Stimulated activated CD8-positive, alpha-beta memory T cell treated with anti-CD3 and anti-CD28 coated beads, Interleukin-7, amount 100 ng/mL, for 1 hour (primary cell): ENCODE measurements around the gene INIP.
"Not testable (repeated sequence)": the region's sequence is repeated elsewhere in the genome, so short reads cannot be mapped to it uniquely, and the experiment has no call there.

Experiments used
- DNase-seq, 2 donors: peaks; one replicate each; pipeline ENCODE4 v3.0.0-alpha.2; 2020; ENCODE audit warnings: low read depth in 2 of 2

INIP gene

DNA sequence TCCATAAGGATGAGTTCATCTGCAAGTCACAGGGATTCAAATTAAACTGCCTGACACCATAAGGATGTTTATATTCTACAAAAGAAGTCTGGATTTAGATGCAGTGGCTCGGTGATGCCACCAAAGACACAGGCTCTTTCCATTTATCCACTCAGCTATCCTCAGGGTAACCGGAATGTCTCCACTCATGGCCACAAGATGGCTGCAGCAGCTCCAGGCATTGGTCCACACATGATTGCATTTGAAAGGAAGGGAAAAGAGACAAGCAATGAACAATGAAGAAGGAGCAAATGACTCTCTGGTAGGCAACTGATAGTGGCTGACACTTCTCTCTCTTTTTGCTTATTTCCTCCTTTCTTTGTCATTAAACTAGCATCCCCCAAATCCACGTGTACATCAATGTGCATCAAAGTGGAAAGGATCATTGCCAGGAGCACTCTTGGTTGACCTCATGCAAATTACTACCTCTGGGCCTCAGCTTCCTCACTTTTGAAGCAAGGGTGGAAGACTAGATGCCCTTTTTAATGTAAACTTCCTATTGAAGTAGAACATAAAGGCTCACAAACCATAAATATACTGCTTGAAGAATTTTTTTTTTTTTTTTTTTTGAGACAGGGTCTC, 25.4 kb upstream of the INIP start:
- DNase-seq, result no peak

DNA sequence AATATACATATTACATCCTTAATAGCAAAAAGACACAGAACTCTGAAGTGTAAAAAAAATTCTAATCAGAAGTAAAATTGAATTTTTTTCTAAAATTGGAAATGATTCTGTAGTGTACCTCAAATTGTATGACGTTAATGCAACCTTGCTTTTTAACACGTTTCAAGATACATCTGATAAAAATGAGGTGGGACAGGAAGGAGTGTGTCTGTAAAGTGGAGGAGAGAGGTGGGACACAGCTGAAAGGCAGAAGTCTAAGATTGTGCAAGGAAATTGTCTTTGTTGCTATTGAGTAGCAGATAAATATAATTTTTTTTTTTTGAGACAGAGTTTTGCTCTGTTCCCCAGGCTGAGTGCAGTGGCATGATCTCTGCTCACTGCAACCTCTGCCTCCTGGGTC, 17.0 kb upstream of the INIP start:
- DNase-seq, result no peak

DNA sequence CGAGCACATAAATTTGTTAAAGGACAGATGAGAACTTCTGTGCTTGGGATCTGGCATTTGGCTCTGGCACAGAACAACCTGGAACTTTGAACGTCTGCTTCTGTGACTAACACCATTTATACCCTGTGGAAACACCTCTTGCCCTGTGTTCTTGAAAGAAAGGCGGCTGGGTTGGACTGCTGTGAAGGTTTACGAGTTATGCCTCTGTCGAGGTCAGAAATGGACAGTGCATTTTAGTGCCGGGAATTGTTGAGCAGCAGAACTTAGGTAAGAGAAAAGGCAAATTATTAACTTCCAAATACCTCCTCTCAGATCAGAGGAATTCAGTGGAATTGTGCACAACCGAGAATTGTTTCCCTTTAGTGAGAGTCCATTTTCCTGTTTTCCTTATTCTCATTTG, 14.1 kb upstream of the INIP start:
- no peak for DNase-seq

DNA sequence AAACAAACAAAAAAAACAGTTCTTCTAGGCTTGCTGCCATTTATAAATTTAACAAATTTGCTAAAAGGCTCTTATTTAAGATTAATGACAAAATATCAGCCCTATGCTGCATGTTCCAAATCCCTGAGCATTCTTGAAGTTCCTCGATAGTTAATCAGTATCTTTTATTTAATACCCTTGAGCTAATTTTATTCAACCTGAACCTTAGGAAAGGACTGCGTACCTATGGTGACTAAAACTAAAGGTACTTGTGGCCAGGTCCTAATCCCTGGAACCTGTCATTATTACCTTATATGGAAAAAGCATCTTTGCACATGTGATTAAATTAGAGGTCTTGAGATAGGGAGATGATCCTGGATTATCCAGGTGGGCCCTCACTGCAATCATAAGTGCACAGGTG, 10.5 kb upstream of the INIP start:
- DNase-seq, result no peak

DNA sequence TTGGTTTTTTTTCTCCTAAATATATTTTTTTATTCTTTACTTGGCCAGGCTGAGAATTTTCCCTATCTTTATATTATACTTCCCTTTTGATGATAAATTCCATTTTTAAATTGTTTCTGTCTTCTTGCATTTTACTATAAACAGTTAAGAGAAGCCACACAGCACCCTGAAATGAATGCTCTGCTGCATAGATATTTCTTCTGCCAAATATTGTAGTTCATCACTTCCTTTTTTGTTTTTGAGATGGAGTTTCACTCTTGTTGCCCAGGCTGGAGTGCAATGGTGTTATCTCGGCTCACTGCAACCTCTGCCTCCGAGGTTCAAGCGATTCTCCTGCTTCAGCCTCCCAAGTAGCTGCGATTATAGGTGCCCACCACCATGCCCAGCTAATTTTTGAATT, 8.5 kb upstream of the INIP start:
- no peak for DNase-seq

DNA sequence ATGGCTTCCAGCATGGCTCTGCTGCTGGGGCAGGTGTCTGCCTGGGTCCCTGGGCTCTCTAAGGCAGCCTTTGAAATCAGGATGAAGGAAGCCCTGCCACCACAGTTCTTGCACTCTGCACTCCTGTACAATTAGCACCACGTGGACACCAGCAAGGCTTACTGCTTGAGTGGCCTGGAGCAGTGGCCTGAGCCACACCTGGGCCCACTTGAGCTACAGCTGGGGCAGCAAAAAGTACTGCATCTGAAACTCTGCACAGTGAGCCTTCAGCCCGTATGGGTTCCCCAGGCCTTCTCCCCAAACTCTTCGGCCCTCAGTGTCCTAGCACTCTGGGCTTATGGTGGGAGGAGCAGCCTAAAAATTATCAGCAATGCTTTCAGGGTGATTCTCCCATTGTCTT, 8.0 kb upstream of the INIP start:
- DNase-seq, result no peak

DNA sequence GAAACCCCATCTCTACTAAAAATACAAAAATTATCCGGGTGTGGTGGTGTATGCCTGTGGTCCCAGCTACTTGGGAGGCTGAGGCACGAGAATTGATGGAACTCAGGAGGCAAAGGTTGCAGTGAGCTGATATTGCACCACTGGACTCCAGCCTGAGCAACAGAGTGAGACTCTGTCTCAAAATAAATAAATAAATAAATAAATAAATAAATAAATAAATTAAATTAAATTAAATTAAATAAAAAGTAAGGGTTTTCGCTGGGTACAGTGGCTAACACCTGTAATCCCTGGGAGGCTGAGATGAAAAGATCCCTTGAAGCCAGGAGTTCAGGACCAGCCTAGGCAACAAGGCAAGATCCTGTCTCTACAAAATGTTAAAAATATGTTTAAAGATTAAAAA, 4.8 kb upstream of the INIP start:
- not testable (repeated sequence) for DNase-seq

DNA sequence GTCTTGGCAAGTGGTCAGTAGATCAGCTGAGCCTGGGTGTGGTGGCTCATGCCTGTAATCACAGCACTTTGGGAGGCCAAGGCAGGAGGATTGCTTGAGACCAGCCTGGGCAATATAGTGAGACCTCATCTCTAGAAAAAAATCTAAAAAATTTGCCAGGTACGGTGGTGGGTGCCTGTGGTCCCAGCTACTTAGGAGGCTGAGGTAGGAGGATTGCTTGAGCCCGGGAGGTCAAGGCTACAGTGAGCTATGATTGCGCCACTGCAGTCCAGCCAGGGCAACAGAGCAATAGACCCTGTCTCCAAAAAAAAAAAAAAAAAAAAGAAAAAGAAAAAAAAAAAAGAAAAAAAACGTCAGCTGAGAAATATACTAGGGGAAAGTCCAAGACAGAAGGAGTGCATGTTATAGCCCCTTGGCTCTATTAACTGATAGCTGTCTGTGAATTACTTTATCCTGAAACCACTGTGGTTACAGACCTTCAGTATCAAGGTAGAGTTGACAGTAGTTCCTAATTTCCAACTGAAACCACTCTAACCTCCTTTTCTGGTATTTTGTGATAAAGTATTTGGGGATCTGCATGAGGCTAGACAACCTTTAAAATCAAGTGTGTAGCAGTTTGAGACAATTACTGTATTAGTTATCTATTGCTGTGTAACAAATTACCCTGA, 2.3 kb upstream of the INIP start:
- DNase-seq, result no peak

DNA sequence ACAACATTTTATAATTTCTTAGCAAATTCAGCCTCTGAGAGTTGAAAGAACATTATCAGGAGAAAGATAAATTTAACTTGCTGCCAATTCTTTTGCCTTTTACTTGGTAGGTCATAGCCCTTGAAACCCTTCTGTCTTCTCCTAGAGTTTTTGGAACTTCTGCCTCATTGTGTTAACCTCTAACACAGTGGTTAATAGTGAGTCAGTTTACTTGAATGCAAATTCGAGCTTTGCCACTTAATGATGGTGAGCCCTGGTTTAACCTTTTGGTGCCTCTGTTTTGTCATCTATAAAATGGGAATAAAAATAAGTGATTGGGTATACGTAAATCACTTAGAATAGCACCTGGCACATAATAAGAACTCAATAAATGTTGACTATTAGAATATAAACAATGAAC, 1.8 kb upstream of the INIP start:
- no peak for DNase-seq

DNA sequence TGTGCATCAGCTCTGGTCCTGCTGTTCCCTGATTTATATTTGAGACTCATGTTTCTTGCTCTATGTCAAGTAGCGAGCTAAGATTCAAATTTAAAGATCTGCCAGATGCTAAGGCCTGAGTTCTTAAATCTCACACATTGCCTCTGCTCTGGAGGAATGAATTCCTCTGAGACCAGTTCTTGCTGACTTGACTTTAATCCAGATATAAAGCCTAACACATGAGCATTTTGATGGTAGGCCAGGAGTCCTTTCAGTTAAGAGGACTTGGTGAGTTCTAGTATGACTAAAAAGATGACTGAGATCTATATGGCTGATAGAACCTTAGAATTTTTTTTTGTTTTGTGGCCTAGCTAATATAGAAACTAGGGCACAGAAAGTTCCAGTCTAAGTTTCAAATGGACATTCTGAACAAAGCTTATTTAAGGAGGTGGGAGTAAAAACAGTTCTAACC, 1.3 kb upstream of the INIP start:
- DNase-seq, result no peak

DNA sequence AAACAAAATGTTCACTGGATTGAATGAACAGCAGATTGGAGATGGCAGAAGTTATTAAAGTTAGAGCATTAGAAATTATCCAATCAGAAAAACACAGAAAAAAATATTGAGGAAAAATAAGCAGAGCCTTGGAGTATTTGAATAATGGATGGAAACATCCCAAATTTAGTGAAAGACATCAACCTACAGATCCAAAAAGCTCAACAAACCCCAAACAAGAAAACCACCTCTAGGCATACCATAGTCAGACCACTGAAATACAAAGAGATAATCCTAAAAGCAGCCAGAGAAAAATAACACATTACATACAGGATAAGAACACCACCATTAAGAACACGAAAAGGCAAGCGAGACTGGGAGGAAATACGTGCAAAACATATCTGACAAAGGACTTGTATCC, 5.2 kb downstream of the INIP start:
- DNase-seq, result no peak

DNA sequence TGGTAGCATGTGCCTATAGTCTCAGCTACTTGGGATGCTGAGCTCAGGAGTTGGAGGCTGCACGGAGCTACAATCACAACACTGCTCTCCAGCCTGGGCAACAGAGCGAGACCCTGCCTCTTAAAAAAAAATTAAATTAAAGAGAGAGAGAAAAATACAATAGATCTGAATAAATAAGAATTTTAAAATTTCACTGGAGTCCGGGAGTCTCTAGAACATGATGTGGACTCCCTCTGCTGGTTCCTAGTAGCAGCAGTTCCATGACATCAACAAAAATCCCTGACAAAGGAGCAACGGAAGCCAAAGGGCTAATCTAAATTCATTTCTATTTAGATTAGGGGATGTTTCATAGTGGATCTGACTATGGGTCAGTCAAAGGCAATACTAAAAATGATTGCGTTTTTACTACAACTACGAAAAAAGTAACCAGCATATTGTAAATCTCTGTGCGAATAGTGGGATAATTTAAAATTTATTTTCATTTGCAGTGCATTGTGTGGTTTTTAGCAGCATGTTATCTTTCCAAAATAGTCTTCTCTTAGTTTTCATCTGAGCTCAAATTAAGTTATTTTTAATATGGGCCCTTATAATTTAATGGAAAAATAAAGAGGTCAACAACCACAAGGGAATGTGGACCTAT, 6.7 kb downstream of the INIP start:
- no peak for DNase-seq

DNA sequence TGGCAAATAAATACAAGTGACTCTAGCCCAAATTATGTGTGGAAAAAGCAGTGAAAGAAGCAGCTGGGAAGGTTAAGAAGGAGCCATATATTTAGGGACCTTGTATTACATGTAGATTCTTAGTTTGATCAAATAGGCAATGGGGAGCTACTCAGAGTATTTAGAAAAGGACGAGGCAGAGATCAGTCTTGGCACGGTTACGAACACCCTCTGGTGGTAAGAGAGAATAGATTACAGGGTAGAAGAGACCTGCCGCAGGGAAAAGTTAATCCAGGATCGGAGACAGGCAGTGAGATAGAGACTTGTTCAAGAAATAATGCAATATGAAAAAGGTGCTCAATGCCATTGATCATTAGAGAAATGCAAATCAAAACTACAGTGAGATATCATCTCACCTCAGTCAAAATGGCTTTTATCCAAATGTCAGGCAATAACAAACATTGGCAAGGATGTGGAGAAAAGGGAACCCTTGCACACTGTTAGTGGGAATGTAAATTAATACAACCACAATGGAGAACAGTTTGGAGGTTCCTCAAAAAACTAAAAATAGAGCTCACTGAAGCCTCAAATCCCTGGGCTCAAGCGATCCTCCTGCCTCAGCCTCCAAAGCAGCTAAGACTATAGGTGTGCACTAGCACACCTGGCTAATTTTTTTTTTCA, 12.0 kb downstream of the INIP start:
- DNase-seq, result no peak

DNA sequence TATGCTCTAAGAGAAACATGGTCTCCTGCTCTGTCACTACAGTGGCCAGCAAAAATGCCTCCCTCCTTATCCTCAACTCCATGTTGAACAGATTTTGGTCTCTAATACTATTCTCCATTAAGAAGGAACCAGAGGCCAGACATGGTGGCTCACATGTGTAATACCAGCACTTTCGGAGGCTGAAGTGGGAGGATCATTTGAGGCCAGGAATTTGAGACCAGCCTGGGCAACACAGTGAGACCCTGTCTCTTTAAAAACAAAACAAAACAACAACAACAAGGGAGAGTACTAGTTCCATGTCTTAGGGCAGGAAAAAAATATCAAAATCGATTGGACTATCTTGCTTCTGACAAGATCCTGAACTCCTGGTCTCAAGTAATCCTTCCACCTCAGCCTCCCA, 14.6 kb downstream of the INIP start:
- no peak for DNase-seq

DNA sequence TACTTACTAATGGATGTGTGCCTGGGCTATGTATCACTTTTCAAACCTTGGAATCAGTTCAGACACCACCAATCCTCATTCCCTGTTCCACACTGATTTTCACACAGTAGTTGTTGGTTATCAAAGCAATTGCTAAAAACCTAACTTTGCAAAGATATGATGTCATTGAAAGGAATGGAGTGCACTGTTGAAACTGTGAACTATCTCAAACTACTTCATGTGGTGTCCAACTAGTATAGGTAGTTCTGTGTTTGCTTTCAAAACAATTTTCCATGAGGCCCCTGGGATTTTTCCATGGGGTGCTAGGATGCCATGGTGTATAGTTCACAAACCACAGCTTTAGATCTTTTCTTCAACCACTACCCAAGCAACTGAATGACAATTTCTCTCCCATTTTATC, 17.8 kb downstream of the INIP start:
- DNase-seq, result no peak

DNA sequence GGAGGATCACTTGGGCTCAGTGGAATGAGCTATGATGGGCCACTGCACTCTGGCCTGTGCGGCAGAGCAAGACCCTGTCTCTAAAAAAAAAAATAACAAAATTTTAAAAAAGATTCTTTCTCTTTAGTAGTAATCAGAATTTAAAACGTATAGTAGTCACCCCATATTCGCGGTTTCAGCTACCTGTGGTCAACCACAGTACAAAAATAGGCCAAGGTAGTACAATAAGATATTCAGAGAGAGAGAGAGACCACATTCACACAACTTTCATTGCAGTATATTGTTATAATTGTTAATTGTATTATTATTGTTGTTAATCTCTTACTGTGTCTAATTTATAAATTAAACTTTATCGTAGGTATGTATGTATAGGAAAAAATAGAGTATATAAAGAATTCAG, 18.7 kb downstream of the INIP start:
- DNase-seq, result no peak

DNA sequence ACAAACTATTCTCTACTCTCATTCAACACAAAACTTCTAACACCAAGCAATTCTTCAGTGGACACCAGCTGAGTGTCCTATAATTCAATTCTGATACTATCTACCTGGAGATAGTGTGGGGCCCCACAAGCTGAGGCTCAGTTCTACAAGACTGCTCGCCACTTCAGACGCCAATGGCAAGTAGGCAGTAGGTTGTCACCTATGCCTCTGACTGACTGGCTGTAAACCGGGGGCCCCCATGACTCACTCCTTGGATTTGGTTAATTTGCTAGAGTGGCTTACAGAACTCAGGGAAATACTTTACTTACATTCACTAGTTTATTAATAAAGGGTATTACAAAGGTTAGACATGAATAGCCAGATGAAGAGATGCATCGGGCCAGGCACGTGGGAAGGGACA, 21.5 kb downstream of the INIP start:
- no peak for DNase-seq

DNA sequence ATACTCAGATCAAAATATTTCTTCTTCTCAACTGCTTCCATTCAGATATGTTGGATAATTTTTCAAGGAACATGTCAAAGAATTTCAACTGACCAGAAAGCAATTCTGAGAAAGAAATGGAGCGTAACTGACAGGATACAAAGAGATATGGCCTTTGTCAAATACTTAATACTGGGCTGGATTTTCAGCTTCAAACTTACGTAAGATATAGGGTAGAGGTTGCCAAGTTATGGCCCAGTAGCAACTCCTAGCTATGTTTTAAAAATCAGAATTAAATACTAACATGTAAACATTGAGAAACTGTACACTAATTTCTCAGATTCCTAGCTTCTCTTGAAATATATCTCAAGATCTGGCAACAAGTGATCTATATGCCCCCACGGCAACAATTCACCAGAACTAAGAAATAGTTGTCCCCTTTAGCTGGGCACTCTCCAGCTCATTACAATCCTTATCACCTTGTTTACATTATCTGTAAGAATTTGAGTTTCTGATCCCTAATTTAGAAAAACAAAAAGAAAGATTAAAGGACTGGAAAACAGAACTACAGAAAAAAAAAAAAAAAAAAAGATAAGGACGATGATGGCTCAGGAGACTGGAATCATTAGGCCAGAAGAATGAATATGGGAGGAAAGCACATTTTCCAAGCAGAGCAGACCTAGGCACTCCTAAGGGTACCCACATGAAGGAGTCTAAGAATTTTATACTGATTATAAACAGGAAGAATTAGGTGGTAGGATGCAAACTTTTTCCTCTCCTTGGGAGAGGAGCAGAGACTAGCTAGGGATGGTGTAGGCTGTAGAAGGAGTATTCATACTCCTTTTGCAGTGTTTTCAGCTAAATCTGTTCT, 23.0 kb downstream of the INIP start:
- DNase-seq, result no peak

DNA sequence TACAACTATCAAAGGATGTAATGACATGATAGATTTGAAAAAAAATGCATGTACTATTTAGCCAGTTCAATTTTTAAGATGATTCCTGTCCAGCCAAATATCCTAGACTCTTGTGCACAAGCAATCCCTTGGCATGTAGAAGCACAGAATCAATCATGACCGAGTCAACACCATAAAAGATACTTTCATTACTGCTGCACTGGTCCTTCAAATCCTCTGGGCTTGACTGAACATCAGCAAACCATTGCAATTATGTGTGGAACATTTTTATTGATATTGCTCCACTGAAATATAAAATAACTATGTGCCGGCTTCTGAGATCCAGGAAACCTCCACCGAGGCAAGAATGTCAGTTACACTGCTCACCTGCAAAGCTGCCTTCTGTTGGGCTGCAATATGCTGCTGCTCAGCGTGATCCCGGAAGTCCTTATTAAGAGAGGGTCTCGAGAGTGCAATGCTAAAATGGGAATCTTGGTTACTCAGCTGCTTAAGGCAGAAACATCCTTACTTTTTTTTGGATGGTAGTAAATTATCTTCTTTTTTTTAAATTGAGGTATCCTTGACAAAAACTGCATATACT, 28.7 kb downstream of the INIP start:
- no peak for DNase-seq

DNA sequence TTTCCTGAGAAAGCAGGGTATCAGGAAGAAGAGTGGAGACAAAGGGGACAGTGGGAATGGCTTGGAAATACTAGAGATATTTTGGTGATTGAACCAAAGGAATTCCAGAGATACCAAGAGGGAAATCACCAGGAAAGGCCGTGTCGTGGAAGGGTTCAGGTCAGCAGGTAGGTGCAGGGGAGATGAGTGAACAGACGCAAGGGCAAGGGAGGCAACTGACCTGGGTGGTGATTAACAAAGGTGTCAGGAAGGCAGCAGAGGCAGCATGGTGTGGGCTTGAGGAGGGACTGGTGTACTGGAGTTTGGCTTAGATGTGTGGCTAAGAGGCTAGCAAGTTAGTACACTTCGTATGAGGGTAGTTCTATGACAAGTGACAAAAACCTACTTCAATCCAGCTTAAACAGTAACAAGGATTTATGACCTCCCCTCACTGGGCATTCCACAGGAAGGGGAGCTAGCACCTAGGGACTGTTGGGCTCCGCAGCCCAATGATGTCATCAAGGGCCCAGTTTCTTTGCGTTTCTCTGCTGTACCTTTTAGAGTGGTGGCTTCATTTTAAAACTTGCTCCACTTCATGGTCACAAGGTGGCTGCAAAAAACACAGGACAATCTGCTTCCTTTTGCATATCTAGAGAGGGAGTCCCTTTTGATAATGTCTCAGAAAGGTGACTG, 37.0 kb downstream of the INIP start:
- no peak for DNase-seq

DNA sequence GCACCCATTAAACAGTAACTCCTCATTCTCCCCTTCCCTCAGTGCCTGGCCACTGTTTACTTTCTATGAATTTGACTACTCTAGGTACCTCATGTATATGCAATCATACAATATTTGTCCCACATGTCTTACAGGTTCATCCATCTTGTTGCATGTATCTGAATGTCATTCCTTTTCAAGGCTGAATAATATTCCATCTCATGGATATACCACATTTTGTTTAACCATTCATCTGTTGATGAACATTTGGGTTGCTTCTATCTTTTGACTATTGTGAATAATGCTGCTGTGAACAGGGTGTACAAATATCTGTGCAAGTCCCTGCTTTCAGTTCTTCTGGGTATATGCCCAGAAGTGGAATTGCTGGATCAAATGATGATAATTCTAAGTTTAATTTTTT, 40.9 kb downstream of the INIP start:
- DNase-seq, result no peak
